ENCODE data around the gene PTGIS.

DNA sequence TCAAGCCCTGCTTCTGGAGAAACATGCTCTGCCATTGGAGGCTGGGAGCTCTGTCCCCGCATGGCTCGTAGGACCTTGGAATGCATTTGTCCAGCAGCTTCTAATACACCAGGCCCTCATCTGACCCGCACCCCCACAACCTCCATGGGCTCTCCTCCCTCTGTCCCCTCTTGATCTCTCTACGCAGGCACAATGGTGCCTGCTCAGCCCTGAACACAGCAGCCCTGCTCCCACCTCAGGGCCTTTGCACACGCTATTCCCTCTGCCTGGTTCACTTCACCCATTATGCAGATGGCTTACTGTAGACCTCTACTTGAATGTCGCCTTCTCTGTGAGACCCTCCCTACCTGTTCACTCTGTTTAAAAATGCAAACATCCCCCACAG lies 27.0 kb upstream of the PTGIS start:
- no peak for TF ChIP-seq BHLHE40 (IDR thresholded peaks at IDR 0.05; ENCODE audit: borderline replicate concordance)
- no peak for TF ChIP-seq CTBP1 (IDR thresholded peaks at IDR 0.05; ENCODE audit: borderline replicate concordance)
- TF ChIP-seq L3MBTL2 (conservative IDR thresholded peaks at IDR 0.05), result no peak
- TF ChIP-seq, protein P1, sequence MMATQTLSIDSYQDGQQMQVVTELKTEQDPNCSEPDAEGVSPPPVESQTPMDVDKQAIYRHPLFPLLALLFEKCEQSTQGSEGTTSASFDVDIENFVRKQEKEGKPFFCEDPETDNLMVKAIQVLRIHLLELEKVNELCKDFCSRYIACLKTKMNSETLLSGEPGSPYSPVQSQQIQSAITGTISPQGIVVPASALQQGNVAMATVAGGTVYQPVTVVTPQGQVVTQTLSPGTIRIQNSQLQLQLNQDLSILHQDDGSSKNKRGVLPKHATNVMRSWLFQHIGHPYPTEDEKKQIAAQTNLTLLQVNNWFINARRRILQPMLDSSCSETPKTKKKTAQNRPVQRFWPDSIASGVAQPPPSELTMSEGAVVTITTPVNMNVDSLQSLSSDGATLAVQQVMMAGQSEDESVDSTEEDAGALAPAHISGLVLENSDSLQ (IDR thresholded peaks at IDR 0.05), result no peak
- TF ChIP-seq TARDBP (IDR thresholded peaks at IDR 0.05), result no peak
- no peak for TF ChIP-seq NFRKB (IDR thresholded peaks at IDR 0.05)
- TF ChIP-seq SP1 (IDR thresholded peaks at IDR 0.05), result no peak

Data from HEK293T (cell line).